MV-4-11 (cell line): ENCODE data around the gene KLHL20.
A peak's percentile ranks its signal among the peaks of the same experiment; 100 is the strongest.
"Not testable (repeated sequence)": the region's sequence is repeated elsewhere in the genome, so short reads cannot be mapped to it uniquely, and the experiment has no call there.

Source experiments
- DNase-seq: peaks from one replicate; lab custom pipeline; 2025; lab: John Stamatoyannopoulos, UW

Gene KLHL20

GRCh38 chr1:173749137-173749536 lies 34.4 kb downstream of the KLHL20 start:
- DNase-seq = no peak

GRCh38 chr1:173753830-173754229 lies 39.0 kb downstream of the KLHL20 start:
- DNase-seq = no peak

GRCh38 chr1:173757666-173758065 lies 42.9 kb downstream of the KLHL20 start:
- no peak for DNase-seq

DNA sequence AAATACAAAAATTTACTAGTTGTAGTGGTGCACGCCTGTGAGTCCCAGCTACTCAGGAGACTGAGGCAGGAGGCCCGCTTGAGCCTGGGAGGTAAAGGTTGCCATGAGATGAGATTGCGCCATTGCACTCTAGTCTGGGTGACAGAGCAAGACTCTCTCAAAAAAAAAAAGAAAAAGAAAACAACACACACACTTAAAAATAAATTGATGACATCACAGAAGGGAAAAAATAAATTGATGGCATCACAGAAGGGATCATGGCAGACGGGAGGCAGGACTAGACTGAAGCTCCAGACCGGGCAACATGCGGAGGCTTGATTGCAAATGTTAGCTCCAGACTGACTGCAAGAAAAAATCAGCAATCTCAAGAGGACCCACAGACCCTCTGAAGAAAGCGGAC lies 43.3 kb downstream of the KLHL20 start:
- DNase-seq = no peak

DNA sequence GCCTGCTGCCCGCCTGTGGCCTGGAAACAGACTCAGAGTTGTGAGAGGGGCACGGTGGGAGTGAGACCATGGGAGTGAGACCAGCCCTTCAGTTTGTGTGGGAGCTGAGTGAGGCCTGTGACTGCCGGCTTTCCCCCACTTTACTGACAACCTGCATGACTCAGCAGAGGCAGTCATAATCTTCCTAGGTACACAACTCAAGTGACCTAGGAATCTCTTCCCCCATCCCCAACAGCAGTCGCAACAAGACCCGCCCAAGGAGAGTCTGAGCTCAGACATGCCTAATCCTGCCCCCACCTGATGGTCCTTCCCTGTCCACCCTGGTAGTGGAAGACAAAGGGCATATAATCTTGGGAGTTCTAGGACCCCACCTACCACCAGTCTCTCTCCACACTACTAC lies 44.2 kb downstream of the KLHL20 start:
- DNase-seq = no peak

DNA sequence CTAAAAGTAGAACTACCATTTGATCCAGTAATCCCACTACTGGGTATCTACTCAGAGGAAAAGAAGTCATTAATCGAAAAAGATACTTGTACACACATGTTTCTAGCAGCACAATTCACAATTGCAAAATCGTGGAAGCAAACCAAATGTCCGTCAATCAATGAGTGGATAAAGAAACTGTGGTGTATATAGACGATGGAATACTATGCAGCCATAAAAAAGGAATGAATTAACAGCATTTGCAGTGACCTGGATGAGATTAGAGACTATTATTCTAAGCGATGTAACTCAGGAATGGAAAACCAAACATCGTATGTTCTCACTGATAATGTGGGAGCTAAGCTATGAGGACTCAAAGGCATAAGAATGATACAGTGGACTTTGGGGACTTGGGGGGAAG lies 49.5 kb downstream of the KLHL20 start:
- DNase-seq = not testable (repeated sequence)

DNA sequence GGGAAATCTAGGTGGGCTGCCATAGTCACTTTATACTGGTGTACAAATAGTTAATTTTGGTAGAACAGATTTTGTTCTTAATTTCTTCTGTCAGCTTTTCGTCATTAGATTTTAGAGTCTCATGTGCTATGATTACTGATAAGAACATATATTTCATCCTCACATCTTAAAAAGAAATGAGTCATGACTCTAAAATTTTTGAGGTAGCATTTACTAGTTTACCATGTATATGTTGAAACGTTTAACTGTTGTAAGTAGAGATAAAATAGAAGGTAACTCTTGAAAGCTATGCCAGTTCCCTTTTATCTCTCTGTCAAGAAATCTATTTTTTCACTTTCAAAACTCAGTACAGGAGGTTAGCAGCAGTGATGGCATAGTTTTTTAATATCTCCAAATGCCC lies 53.4 kb downstream of the KLHL20 start:
- no peak for DNase-seq

- no peak for DNase-seq
These were observed 54.0 kb downstream of the KLHL20 start for GRCh38 chr1:173768827-173769226.

DNA sequence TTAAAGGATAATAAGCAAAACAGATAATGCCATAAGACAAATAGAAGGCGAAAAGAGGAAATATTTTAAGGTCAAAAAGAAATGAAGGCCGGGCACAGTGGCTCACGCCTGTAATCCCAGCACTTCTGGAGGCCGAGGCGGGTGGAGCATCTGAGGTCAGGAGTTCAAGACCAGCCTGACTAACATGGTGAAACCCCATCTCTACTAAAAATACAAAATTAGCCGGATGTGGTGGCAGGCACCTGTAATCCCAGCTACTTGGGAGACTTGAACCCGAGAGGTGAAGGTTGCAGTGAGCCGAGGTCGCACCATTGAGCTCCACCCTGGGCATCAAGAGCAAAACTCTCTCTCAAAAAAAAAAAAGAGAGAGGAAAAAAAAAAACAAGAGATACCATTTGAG lies 55.5 kb downstream of the KLHL20 start:
- not testable (repeated sequence) for DNase-seq

DNA sequence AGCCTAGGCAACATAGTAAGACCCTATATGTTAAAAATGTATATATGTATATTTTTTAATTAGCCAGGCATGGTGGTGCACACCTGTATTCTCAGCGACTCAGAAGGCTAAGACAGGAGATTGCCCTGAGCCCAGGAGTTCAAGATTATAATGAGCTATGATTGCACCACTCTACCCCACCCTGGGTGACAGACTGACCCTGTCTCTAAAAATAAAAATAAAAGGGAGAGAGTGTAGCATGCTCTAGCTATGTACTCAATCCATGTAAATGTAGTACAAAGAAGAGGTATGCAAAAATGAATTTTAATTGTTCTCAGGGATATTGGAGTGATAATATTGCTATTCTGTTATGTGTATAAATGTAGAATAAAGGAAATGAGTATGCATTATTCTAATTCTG lies 56.8 kb downstream of the KLHL20 start:
- DNase-seq = no peak

DNA sequence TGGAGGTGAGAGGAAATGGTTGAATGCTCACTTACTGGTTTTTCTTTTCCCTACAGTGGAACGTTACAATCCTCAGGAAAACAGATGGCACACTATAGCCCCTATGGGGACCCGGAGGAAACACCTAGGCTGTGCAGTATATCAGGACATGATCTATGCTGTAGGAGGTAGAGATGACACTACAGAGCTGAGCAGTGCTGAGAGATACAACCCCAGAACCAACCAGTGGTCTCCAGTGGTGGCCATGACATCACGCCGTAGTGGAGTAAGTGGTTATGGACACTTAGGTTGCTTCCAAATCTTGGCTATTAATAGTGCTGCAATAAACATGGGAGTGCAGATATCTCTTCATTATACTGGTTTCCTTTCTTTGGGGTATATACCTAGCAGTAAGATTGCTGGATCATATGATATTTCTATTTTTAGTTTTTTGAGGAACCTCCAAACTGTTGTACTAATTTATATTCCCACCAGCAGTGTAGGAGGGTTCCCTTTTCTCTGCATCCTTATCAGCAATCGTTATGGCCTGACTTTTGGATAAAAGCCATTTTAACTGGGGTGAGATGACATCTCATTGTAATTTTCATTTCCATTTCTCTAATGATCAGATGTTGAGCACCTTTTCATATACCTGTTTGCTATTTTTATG lies 60.9 kb downstream of the KLHL20 start:
- no peak for DNase-seq

GRCh38 chr1:173779936-173780335 lies 65.2 kb downstream of the KLHL20 start:
- DNase-seq = no peak

DNA sequence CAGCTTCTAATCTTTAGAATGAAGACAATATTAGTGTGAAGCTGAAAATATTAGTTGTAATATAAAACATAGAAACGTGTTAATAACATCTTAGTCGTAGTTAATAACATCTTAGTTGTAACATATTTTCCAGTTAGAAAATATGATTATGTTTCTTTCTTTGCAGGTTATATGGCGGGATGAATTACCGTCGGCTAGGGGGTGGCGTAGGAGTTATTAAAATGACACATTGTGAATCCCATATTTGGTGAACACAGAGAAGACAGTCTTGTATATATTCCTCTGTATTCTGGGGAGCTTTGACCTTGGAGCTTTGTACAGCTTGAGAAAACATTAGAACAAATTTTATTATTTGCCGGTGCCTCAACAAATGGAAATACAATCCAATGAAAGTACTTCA lies 70.2 kb downstream of the KLHL20 start:
- DNase-seq = no peak

DNA sequence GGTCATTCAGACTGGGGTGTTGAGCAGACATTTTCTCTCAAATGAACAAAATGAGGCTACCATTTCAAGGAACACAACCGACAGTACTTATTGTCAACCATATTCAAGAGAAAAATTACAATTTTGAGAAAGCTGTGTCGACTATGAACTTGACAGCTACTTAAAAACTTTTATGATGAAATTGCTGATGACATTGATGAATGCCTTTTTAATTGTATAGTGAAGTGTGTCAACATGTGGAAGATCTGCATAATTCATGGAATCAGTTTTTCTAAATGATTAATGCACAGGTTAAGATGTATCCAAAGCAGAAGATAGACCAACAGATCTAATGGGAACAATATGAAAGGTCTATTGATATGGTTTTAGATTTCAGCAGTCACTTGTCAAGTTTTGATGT lies 75.1 kb downstream of the KLHL20 start:
- no peak for DNase-seq

- no peak for DNase-seq
These were observed 83.3 kb downstream of the KLHL20 start for GRCh38 chr1:173798078-173798477.

DNA sequence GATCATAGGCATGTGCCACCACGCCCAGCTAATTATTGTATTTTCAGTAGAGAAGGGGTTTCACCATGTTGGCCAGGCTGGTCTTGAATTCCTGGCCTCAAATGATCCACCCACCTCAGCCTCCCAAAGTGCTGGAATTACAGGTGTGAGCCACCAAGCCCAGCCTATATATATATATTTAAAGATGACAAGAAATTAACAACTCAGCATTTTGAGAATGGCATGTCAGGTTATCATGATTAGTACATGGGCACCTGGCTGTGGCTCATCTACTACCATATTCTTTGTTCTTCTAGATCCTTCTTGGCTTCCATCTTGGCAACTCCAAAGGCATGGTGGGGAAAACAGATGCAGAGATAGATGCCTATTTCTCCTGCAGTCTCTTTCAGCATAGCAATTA lies 85.2 kb downstream of the KLHL20 start:
- DNase-seq = not testable (repeated sequence)

DNA sequence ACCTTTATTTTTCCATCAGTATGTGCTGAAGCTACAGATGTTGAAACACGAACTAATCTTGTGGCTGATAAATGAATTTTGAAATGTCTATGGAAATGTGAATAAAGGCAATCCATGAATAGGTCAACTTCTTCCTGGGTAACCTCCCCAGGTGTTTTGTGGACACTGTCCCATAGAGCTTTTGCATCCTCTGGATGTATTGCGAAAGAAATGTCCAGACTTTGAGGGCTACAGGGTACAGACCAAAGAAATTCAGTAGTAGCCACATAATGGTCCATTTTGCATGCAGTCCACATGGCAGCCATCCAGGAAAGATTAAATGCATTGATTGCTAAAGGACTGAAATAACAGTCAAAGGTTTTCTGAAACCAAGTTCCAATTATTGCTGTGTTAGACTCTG lies 88.2 kb downstream of the KLHL20 start:
- no peak for DNase-seq

- not testable (repeated sequence) for DNase-seq
These were observed 98.9 kb downstream of the KLHL20 start for GRCh38 chr1:173813654-173814053.

DNA sequence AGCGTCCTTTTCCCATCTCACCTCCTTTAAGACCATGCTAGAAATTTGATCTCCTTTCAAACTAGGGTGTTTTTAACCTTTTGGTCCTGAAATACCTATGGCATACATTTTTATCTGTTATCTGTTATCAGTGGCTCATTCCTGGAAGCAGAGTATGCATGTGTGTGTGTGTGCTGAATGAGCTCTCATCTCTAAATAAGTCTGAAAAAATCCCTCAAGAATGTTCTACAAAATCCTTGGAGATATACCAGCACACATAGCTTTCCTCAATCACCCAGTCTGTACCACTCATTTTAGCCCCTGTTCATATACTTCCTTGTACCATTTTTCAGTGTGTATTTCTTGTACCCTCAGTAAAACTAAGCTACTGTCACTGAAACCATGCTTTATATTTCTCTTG lies 103.7 kb downstream of the KLHL20 start:
- no peak for DNase-seq

GRCh38 chr1:173821680-173822079 lies 106.9 kb downstream of the KLHL20 start:
- no peak for DNase-seq

GRCh38 chr1:173823781-173824314 lies 109.1 kb downstream of the KLHL20 start:
- DNase-seq = no peak

DNA sequence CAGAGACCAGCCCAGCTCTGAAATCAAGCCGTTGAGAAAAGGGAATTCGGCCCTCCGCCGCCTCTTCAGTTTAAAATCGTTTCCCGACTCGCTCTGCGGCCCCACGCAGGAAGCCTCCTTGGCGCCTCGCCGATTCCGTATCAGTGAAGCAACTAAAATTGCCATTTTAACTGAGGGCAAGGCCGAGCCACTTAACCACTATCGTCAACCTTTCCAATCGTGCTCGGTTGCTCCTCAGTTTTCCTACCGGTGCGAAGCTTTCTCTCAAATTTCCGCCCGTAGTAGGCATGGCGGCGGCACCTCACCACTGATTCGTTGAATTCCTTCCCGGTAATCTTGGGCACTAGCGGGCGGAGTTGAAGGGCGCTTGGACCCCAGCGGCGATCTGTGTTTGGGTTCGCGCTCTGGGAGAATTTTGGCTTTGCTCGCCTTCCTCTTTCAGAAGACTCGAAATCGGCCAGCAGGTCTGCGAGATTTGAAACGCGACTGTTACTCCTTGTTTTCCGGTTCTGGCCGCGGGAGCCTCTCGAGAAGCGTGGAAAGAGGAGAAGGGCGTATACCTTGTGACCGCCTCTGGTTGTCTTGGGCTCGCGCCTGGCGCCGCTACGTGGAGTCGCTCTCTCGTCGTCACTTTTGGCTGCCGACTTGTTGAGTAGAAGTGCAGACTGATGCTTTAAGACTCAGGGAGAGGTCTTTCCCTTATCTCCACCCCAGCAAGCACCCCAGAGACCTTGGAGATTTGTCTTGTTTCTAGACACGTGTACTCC lies 109.7 kb downstream of the KLHL20 start, which contains the start of the genes CENPL and DARS2:
TSS of gene CENPL (minus strand) at position 569 of the 767 bp plus-strand sequence. CDS start 13,584 bp downstream, outside the sequence.
TSS of gene DARS2 (plus strand) at position 359 of the 767 bp plus-strand sequence. CDS start 557 bp downstream, outside the sequence.
- peak; percentile 98 for DNase-seq

DNA sequence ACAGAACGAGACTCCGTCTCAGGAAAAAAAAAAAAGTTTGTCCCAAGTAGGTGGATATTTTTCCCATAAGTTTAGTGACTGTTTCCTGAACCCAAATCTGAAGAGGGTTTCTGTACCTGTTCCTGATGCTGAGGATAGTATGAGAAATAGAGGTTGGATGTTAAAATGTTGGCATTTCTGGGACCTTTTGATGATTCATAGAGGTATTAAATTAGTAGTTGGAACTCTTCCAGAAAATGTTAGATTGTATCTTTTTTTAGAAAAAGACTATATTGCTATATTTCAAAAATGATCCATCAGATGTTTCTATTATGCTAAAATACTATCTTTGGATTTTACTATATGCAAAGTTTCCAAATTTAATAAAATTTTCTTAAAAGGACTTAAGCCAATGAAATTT lies 112.8 kb downstream of the KLHL20 start:
- no peak for DNase-seq
